Jurkat, Clone E6-1 (cell line): Measurements from ENCODE around the gene SMIM36.
"Not testable (repeated sequence)": the region's sequence is repeated elsewhere in the genome, so short reads cannot be mapped to it uniquely, and the experiment has no call there.

Source experiments
- DNase-seq: peaks from one replicate; pipeline ENCODE4 v3.0.0-alpha.2; 2011; ENCODE audit warnings: low read depth, low spot score
- H3K4me3 ChIP-seq: 2 replicates; pipeline ENCODE4 v1.5.1; 2011; ENCODE audit warnings: mild to moderate bottlenecking, low read length, control low read depth, moderate library complexity

The SMIM36 gene

GRCh38 chr17:55442462-55442861 is 68.8 kb downstream of the SMIM36 start:
- peak overlapping the region; percentile 30 for H3K4me3 ChIP-seq
- DNase-seq, result no peak

GRCh38 chr17:55441544-55441943 is 69.7 kb downstream of the SMIM36 start:
- peak overlapping the region; percentile 30 for H3K4me3 ChIP-seq
- DNase-seq, result peak; percentile 85

- no peak for DNase-seq
- no peak overlapping the region for H3K4me3 ChIP-seq
Observed at GRCh38 chr17:55440391-55440790, 70.9 kb downstream of the SMIM36 start.

GRCh38 chr17:55437159-55437605 is 74.1 kb downstream of the SMIM36 start:
- no peak for DNase-seq
- H3K4me3 ChIP-seq, result no peak overlapping the region

GRCh38 chr17:55436224-55437158 is 74.8 kb downstream of the SMIM36 start:
- no peak overlapping the region for H3K4me3 ChIP-seq
- DNase-seq, result no peak

GRCh38 chr17:55435408-55435807 is 75.8 kb downstream of the SMIM36 start:
- H3K4me3 ChIP-seq, result no peak overlapping the region
- no peak for DNase-seq

GRCh38 chr17:55434721-55435120 is 76.5 kb downstream of the SMIM36 start:
- H3K4me3 ChIP-seq, result no peak overlapping the region
- no peak for DNase-seq

- no peak for DNase-seq
- no peak overlapping the region for H3K4me3 ChIP-seq
Observed at GRCh38 chr17:55433629-55434422, 77.4 kb downstream of the SMIM36 start.

- H3K4me3 ChIP-seq, result no peak overlapping the region
- no peak for DNase-seq
Observed at GRCh38 chr17:55433029-55433628, 78.1 kb downstream of the SMIM36 start.

- no peak for DNase-seq
- H3K4me3 ChIP-seq, result no peak overlapping the region
Observed at GRCh38 chr17:55432358-55433028, 78.8 kb downstream of the SMIM36 start.

GRCh38 chr17:55431914-55432313 is 79.3 kb downstream of the SMIM36 start:
- not testable (repeated sequence) for DNase-seq, H3K4me3 ChIP-seq

- no peak for DNase-seq
- no peak overlapping the region for H3K4me3 ChIP-seq
Observed at GRCh38 chr17:55430541-55431288, 80.5 kb downstream of the SMIM36 start.

GRCh38 chr17:55427587-55427882 is 83.7 kb downstream of the SMIM36 start:
- DNase-seq, result no peak
- H3K4me3 ChIP-seq, result no peak overlapping the region

GRCh38 chr17:55426851-55427586 is 84.2 kb downstream of the SMIM36 start:
- H3K4me3 ChIP-seq, result no peak overlapping the region
- no peak for DNase-seq

GRCh38 chr17:55424893-55425540 is 86.2 kb downstream of the SMIM36 start:
- DNase-seq, result no peak

GRCh38 chr17:55423535-55423934 is 87.7 kb downstream of the SMIM36 start:
- no peak for DNase-seq
- no peak overlapping the region for H3K4me3 ChIP-seq

More at GRCh38 chr17:55424893-55425540, 86.2 kb downstream of the SMIM36 start:
- no peak overlapping the region for H3K4me3 ChIP-seq

- DNase-seq, H3K4me3 ChIP-seq: not testable (repeated sequence)
Observed at GRCh38 chr17:55422828-55423164, 88.5 kb downstream of the SMIM36 start.
